ENCODE measurements around the gene TMBIM4.

TMBIM4 gene

DNA sequence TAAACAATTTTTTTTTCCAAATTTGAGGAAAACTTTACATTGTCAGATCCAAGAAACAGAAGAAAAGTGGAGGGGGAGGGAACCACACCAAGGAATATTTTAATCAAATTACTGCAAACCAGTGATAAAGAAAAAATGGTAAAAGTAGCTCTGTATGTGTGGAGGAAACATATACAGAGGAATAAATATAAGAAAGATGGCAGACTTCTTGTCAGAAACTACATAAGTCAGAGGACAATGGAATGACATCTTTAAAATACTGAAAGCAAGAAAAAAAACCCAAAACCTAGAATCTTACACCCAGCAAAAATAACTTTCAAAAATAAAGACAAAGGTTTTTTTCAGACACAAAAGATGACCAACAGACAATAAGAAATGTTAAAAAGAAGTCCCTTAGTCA lies 29.1 kb downstream of the TMBIM4 start:
- TF ChIP-seq, protein P1, sequence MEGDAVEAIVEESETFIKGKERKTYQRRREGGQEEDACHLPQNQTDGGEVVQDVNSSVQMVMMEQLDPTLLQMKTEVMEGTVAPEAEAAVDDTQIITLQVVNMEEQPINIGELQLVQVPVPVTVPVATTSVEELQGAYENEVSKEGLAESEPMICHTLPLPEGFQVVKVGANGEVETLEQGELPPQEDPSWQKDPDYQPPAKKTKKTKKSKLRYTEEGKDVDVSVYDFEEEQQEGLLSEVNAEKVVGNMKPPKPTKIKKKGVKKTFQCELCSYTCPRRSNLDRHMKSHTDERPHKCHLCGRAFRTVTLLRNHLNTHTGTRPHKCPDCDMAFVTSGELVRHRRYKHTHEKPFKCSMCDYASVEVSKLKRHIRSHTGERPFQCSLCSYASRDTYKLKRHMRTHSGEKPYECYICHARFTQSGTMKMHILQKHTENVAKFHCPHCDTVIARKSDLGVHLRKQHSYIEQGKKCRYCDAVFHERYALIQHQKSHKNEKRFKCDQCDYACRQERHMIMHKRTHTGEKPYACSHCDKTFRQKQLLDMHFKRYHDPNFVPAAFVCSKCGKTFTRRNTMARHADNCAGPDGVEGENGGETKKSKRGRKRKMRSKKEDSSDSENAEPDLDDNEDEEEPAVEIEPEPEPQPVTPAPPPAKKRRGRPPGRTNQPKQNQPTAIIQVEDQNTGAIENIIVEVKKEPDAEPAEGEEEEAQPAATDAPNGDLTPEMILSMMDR (IDR thresholded peaks at IDR 0.05; ENCODE audit: insufficient read depth, missing control alignments): no peak
- FAIRE-seq: no peak
- no peak for DNase-seq (ENCODE audit: insufficient read length, low spot score)

DNA sequence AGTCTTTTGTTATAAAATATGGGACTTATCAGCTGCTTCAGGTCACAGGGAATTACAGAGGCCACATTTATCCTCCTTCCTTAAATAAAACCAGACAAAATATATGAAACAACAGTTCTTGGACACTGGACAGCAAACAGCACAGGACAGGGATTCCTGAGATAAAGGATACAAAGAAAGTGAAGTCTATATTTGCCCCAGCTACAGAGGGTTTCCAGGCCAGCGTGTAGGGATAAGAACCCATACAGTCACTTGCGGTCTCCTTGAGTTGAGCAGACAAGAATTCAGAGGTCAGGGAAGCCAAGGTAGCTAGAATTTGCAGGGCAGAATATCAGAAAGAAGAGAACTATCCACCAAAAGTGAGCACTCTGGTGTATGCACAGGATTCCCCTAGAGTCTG lies 30.5 kb downstream of the TMBIM4 start:
- DNase-seq (ENCODE audit: insufficient read length, low spot score) (no peak), FAIRE-seq (no peak)
- TF ChIP-seq, protein P1 (IDR thresholded peaks at IDR 0.05; ENCODE audit: insufficient read depth, missing control alignments): no peak

DNA sequence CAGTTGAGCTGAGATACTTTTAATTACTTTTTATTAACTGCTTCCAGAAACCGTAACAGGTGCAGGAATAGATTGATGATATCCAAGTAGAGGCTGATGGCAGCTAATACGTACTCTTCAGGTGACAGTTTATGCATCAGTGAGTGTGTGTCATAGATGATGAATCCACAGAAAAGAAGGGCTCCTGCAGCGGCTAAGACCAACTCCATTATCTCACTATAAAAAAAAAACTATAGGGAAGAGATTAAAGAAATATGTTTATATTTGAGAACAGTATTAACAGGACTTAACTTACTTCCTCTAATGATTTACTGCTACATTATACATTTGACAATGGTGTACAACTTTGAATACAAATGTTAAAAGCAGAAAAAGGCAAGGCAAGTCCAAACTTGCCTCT lies 31.9 kb downstream of the TMBIM4 start:
- TF ChIP-seq, protein P1 (IDR thresholded peaks at IDR 0.05; ENCODE audit: insufficient read depth, missing control alignments): no peak
- DNase-seq (ENCODE audit: insufficient read length, low spot score) (no peak), FAIRE-seq (no peak)

DNA sequence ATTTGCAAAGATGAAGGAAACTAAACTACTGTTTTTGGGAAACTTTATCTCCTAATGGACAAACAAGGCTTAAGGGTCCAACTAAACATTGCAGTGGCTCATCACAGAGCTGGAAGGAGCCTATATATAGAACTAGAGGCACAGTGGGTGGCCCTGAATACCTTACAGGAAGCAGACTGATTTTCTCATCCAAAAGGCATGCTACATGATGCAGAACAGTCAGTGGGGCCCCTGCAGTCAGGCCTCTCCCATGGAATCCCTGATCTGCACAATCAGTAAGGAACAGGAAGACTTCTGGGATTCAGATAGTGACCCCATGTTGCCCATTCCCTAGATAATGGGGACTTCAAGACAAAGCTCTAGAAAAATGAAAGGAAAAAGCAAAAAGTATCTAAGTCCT lies 37.4 kb downstream of the TMBIM4 start:
- FAIRE-seq (no peak), DNase-seq (ENCODE audit: insufficient read length, low spot score) (no peak)
- TF ChIP-seq, protein P1 (IDR thresholded peaks at IDR 0.05; ENCODE audit: insufficient read depth, missing control alignments): no peak

DNA sequence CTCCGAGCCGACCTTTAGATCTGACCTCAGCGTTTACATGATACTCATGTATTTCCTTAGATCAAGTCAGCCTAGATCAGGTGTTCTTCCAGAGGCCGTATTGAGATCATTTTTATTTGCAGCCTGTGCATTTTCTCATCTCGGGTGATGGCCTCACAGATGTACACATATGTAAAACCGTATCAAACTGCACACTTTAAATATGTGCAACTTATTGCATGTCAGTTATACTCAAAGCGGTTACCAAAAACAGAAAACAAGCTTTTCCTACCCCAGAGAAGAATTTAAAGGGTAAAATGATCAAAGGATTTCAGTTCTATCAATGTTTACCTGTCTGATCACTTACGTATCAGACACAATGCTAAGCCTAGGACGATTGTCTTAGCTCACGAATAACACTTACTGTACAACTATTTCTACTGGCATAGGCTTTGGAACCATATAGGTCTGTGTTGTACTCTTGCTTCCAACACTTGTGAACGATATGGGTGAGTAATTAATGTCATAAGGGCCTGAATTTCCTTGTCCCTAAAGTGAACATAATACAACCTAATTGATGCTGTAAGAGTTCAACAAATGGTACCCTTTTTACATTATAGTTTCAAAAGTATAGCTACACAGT lies 38.6 kb downstream of the TMBIM4 start:
- no peak for DNase-seq (ENCODE audit: insufficient read length, low spot score)
- TF ChIP-seq, protein P1 (IDR thresholded peaks at IDR 0.05; ENCODE audit: insufficient read depth, missing control alignments): no peak
- no peak for FAIRE-seq

DNA sequence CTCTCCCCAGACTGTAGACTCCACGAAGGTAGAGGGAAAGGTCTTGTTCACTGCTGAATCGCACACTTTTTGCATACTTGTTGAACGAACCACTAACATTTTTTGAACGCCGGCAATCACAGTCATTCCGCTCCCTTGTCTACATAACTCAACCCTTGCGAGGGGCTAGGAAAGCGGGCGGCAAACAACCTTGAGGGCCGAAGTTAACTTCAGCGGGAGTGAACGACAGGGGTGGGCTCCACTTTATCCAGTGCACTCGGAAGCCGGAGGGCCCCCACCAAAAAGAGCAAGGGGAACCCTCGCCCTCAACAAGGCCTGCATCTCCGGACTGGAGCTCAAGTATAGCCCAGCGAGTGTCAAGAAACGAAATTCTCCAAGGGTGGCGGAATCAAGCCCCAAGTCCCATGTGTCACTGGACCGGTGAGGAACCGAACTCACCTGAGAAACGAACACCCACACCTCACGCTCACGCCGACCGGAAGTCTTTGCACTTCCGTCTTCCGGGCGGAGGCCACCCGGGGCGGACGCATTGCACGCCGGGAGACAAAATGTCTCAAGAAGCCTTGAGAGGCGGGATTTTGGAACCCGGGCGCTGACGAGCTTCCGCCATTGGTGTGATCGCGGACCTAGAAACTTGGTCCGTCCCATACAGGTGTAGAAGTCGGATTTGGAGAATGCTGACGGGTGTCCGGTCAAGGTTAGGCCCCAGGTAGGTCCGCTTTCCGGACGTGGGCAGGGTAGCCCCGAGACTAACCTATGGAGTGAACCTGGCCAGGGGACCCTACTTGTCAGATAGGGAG lies 39.3 kb downstream of the TMBIM4 start, which contains the start of gene LLPH:
Gene LLPH, minus strand, starts transcription at position 484 of the 800 bp plus-strand sequence. CDS start 1,644 bp downstream, outside the sequence.
- no peak for FAIRE-seq
- peak; percentile 68 for DNase-seq (ENCODE audit: insufficient read length, low spot score)
- TF ChIP-seq, protein P1 (IDR thresholded peaks at IDR 0.05; ENCODE audit: insufficient read depth, missing control alignments): no peak

DNA sequence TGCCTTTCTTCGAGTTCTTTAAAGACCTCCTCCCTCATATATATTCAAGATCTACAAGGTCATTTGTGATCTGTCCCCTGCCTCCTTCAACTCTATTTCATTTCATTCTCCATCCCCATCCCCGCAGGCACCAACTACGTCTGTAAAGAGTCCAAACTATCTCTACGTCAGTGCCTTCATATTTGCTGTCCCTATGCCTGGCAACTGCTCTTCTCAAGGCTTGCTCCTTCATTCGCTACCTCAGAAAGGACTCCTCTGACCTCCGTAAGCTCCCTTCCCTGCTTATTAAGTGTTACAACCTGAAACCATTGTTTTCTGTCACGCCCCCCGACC lies 39.9 kb downstream of the TMBIM4 start:
- TF ChIP-seq, protein P1 (IDR thresholded peaks at IDR 0.05; ENCODE audit: insufficient read depth, missing control alignments): no peak
- DNase-seq (ENCODE audit: insufficient read length, low spot score): no peak
- no peak for FAIRE-seq

All from D721Med (cell line).